ENCODE measurements around the gene DEPDC1B.

DNA sequence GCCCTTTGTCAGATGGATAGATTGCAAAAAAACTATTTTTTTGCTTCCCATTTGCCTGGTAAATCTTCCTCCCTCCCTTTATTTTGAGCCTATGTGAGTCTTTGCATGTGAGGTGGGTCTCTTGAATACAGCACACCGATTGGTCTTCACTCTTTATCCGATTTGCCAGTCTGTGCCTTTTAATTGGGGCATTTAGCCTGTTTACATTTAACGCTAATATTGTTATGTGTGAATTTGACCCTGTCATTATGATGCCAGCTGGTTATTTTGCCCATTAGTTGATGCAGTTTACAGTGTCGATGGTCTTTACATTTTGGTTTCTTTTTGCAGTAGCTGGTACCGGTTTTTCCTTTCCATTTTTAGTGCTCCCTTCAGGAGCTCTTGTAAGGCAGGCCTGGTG lies 13.0 kb upstream of the DEPDC1B start:
- TF ChIP-seq, protein P1, sequence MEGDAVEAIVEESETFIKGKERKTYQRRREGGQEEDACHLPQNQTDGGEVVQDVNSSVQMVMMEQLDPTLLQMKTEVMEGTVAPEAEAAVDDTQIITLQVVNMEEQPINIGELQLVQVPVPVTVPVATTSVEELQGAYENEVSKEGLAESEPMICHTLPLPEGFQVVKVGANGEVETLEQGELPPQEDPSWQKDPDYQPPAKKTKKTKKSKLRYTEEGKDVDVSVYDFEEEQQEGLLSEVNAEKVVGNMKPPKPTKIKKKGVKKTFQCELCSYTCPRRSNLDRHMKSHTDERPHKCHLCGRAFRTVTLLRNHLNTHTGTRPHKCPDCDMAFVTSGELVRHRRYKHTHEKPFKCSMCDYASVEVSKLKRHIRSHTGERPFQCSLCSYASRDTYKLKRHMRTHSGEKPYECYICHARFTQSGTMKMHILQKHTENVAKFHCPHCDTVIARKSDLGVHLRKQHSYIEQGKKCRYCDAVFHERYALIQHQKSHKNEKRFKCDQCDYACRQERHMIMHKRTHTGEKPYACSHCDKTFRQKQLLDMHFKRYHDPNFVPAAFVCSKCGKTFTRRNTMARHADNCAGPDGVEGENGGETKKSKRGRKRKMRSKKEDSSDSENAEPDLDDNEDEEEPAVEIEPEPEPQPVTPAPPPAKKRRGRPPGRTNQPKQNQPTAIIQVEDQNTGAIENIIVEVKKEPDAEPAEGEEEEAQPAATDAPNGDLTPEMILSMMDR (IDR thresholded peaks at IDR 0.05): no peak
- no peak for TF ChIP-seq POLR2A (IDR thresholded peaks at IDR 0.05)
